MG63 (cell line): ENCODE results near the gene INPP5B. TPM values are rescaled to one million over a fixed set of nuclear protein-coding genes. Genes with fewer than 3 reads are reported as not detected.

Source experiments
- DNase-seq: peaks from one replicate; pipeline ENCODE4 v3.0.0-alpha.2; 2020
- H3K27me3 ChIP-seq: fragments of 250-450 bp; sonication (Bioruptor Pico); 2 replicates; pipeline ENCODE4 v1.5.1; 2020; ENCODE audit warnings: mild to moderate bottlenecking, moderate library complexity
- H3K36me3 ChIP-seq: fragments of 250-450 bp; sonication (Bioruptor Pico); 2 replicates; pipeline ENCODE4 v1.5.1; 2020; ENCODE audit warnings: mild to moderate bottlenecking, moderate library complexity
- H3K4me3 ChIP-seq: fragments of 250-450 bp; sonication (Bioruptor Pico); 2 replicates; pipeline ENCODE4 v1.5.1; 2020; ENCODE audit warnings: mild to moderate bottlenecking, moderate library complexity
- H3K9me3 ChIP-seq: fragments of 250-450 bp; sonication (Bioruptor Pico); 2 replicates; pipeline ENCODE4 v1.5.1; 2020; ENCODE audit warnings: mild to moderate bottlenecking, moderate library complexity
- total RNA-seq: library from RNA; depleted of rRNA; stranded (reverse); fragments of >200 nt; shearing (Covaris generic); gene quantifications from 2 replicates; pipeline ENCODE4 v1.2.3, GENCODE V29; 2014; ENCODE audit warnings: low replicate concordance

INPP5B gene
- total RNA-seq, 1 experiment from 2014 or later, result 19.2 TPM

- H3K27me3 ChIP-seq, result no peaks in the 10 kb centered on the region
- no peaks in the 10 kb centered on the region for H3K9me3 ChIP-seq
- DNase-seq, result peak; percentile 42
- no peak overlapping the region for H3K4me3 ChIP-seq
- H3K36me3 ChIP-seq, result peaks cover 49% of the 10 kb centered on the region
Observed at GRCh38 chr1:37865348-37866120, 81.3 kb downstream of the INPP5B start.

GRCh38 chr1:37862330-37862729, 84.5 kb downstream of the INPP5B start:
- DNase-seq, result no peak
- Histone ChIP-seq H3K9me3 (no peaks in the 10 kb centered on the region), H3K4me3 (no peak overlapping the region), H3K27me3 (no peaks in the 10 kb centered on the region), H3K36me3 (peaks cover 38% of the 10 kb centered on the region)

DNA sequence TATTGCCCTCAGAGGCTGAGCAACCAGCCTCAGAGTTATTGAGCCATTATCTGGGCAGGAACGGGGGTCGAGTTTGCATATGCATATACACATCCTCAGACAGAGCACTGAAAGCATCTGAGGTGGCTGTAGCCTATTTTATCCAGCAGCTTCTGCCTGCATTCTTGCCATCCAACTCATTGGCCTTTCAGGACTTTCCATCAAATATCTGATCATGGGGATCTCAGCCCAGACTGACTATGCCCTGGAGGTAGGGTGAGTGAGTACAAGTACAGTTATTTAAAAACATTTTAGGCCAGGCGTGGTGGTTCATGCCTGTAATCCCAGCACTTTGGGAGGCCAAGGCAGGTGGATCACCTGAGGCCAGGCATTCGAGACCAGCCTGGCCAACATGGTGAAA, 85.7 kb downstream of the INPP5B start:
- Histone ChIP-seq H3K36me3 (peaks cover 39% of the 10 kb centered on the region), H3K9me3 (no peaks in the 10 kb centered on the region), H3K4me3 (no peak overlapping the region), H3K27me3 (no peaks in the 10 kb centered on the region)
- no peak for DNase-seq

- Histone ChIP-seq H3K4me3 (peak overlapping the region; percentile 96), H3K9me3 (no peaks in the 10 kb centered on the region), H3K27me3 (no peaks in the 10 kb centered on the region), H3K36me3 (peaks cover 40% of the 10 kb centered on the region)
- DNase-seq, result no peak
Observed at GRCh38 chr1:37860346-37860666, 86.5 kb downstream of the INPP5B start.

DNA sequence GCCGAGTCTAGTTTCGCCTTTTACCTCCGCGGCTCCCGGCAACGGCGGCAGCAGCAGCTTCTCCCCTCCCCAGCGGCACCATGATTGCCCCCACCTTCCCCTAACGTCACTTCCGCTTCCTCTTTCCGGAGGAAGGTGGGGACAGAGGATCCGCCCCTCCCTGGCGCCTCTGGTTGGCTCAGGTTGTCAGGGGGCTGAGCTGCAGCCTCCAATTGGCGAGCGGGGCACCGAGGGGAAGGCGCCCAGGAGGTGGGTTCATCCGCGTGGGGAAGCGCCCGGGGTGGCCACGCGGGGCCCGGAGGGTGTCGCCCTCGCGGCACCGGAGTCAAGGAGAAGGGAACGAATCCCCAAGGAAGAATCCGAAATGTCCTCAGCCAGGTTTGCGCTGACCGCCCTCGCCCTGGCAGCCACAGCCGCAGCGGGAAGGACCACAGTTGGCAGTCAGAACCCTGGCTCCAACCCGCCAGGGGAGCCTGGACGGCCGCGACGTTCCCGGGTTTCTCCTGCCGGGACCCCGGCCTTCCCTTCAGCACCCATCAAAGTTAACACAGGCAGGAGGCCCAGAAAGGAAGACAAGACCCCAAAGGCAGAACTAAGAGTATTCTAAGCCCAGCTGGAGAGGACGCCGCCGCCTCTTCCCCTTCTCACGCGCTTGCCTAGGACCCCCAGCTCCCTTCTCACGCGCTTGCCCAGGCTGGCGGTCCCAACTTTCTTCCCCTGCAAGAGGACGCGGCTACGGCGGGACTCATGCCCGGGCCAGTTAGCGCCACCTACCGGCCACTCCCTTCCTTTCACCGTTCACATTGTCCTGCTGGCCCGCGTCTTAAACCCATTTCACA, 87.1 kb downstream of the INPP5B start, which contains the start of gene MTF1:
TSS of gene MTF1 (minus strand) at position 86 of the 839 bp plus-strand sequence. CDS start 1,934 bp downstream, outside the sequence.
- Histone ChIP-seq H3K4me3 (peak within 1 kb of the TSS; percentile 96), H3K9me3 (no peaks in the 10 kb centered on the region), H3K36me3 (peaks cover 40% of the 10 kb centered on the region), H3K27me3 (no peaks in the 10 kb centered on the region)
- peak; percentile 98 for DNase-seq

DNA sequence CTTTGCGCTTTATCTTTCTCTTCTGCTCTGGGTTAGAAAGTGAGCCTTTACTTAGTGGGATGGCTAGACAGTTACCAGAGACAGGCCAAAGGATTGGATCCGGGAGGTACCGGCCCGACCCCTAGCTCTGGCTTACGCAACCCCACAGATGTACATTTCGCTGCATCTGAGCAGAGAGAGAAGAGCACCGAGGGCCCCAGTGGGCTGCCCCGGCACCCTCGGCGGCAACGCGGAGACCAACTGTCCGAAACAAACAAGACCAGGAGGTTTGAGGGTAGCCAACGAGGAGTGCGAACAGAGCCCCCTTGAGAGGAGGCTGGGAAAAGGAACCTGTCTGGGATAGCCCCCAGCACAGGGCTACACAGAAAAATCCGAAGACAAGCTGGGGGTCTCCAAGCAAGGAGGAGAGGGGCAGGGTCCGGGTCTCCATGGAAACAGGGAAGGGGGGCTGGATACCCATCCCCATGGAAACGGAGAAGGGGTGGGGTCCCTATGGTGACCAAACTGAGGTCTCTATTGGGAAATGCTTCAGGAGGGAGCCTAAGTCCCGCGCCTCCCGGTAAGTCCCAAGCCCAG, 87.8 kb downstream of the INPP5B start:
- peak overlapping the region; percentile 96 for H3K4me3 ChIP-seq
- no peaks in the 10 kb centered on the region for H3K27me3 ChIP-seq
- no peaks in the 10 kb centered on the region for H3K9me3 ChIP-seq
- H3K36me3 ChIP-seq, result peaks cover 41% of the 10 kb centered on the region
- peak; percentile 15 for DNase-seq

DNA sequence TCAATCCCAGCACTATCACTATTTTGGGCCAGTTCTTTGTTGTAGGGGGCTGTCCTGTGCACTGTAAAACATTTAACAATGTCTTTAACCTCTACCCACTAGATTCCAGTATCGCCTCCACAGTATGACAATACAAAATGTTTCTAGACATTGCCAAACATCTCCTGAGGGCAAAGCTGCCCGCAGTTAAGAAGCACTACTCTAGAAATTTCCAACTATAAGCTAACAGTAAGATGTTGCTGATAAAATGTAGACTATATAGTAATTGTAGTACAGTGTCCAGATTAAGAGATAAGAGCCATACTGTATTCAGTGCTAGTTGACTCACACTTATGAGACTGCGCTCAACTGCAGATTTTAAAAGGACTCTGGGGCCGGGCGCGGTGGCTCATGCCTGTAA, 92.4 kb downstream of the INPP5B start:
- Histone ChIP-seq H3K27me3 (no peaks in the 10 kb centered on the region), H3K9me3 (no peaks in the 10 kb centered on the region), H3K4me3 (no peak overlapping the region), H3K36me3 (peaks cover 45% of the 10 kb centered on the region)
- DNase-seq, result no peak

DNA sequence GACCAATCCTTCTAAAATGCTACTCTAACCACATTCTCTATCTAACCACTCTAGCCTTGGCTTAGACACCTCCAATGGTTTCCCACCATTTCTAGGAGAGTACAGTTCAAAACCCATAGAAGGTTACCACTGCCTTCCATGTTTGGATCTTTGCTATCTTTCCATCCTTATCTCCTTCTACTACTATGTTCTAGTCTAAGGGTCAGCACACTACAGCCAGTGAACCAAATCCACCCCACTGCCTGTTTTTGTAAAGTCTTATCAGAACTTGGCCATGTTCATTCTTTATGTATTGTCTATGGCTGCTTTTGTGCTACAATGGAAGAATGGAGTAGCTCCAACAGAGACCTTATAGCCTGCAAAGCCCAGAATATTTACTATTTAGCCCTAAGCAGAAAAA, 93.7 kb downstream of the INPP5B start:
- Histone ChIP-seq H3K4me3 (no peak overlapping the region), H3K36me3 (peaks cover 50% of the 10 kb centered on the region), H3K27me3 (no peaks in the 10 kb centered on the region), H3K9me3 (no peaks in the 10 kb centered on the region)
- no peak for DNase-seq

GRCh38 chr1:37851782-37852210, 95.1 kb downstream of the INPP5B start:
- peak; percentile 29 for DNase-seq
- Histone ChIP-seq H3K9me3 (no peaks in the 10 kb centered on the region), H3K36me3 (peaks cover 55% of the 10 kb centered on the region), H3K27me3 (no peaks in the 10 kb centered on the region), H3K4me3 (no peak overlapping the region)

GRCh38 chr1:37851262-37851661, 95.6 kb downstream of the INPP5B start:
- no peaks in the 10 kb centered on the region for H3K9me3 ChIP-seq
- DNase-seq, result no peak
- H3K27me3 ChIP-seq, result no peaks in the 10 kb centered on the region
- no peak overlapping the region for H3K4me3 ChIP-seq
- peaks cover 56% of the 10 kb centered on the region for H3K36me3 ChIP-seq

- no peaks in the 10 kb centered on the region for H3K27me3 ChIP-seq
- H3K9me3 ChIP-seq, result no peaks in the 10 kb centered on the region
- no peak for DNase-seq
Observed at GRCh38 chr1:37850352-37850955, 96.4 kb downstream of the INPP5B start.

GRCh38 chr1:37849480-37849879, 97.4 kb downstream of the INPP5B start:
- Histone ChIP-seq H3K9me3 (no peaks in the 10 kb centered on the region), H3K27me3 (no peaks in the 10 kb centered on the region), H3K4me3 (no peak overlapping the region), H3K36me3 (peaks cover 55% of the 10 kb centered on the region)
- no peak for DNase-seq

More at GRCh38 chr1:37850352-37850955, 96.4 kb downstream of the INPP5B start:
- no peak overlapping the region for H3K4me3 ChIP-seq
- H3K36me3 ChIP-seq, result peaks cover 60% of the 10 kb centered on the region

DNA sequence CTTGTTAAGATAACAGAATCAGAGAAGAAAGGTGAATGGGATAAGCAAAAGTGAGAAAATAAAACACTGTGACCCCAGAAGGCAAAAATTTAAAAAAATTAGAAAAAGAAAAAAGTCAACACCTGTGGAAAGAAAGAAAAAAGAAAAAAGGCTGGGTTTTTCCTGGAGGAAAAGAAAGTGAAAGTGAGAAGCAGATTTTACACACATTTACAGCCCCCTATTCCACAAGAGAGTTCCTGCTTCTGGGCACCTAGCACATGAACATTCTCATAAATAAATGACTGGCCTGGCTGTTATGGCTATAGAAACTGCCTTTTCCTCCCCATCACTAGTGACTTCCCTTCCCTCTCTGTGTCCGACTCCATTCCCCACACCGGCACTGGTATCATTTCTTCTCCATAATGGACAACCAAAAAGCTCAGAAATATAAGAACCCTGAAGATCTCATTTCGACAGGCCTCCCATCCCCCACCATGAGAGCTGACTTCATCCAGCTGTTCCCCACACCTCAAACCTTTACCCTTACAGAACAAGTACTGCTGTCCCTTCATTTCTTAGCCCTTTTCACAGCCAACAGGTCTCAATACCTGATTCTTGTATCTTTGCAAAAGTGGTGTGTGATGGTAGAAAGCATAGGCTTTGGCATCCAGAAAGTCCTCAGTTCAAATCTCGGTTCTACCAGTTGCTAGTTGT, 100.1 kb downstream of the INPP5B start:
- Histone ChIP-seq H3K4me3 (no peak overlapping the region), H3K9me3 (no peaks in the 10 kb centered on the region), H3K36me3 (peaks cover 47% of the 10 kb centered on the region), H3K27me3 (no peaks in the 10 kb centered on the region)
- no peak for DNase-seq

- Histone ChIP-seq H3K36me3 (peaks cover 44% of the 10 kb centered on the region), H3K4me3 (no peak overlapping the region), H3K9me3 (no peaks in the 10 kb centered on the region), H3K27me3 (no peaks in the 10 kb centered on the region)
- DNase-seq, result no peak
Observed at GRCh38 chr1:37845786-37846185, 101.1 kb downstream of the INPP5B start.

GRCh38 chr1:37845049-37845646, 101.7 kb downstream of the INPP5B start:
- H3K9me3 ChIP-seq, result no peaks in the 10 kb centered on the region
- H3K4me3 ChIP-seq, result no peak overlapping the region
- no peak for DNase-seq
- no peaks in the 10 kb centered on the region for H3K27me3 ChIP-seq
- peaks cover 48% of the 10 kb centered on the region for H3K36me3 ChIP-seq

DNA sequence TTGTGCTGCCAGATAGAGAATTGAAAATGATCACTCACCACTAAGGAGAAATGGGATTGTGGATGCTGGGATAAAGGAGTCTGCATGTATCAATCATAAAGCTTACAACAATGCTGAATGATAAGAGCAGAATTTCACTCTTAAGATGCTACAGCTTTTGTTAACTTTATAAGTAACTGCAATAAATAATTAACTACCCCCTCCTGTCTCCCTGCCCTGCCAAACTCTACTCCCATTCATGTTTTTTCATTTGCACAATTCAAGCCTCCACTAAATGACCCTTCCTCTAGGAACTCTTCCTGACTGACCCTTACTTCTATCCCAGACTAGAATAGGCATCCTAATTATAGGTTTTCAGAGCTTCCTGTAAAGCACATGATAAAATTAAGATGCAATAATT, 102.3 kb downstream of the INPP5B start:
- Histone ChIP-seq H3K4me3 (no peak overlapping the region), H3K36me3 (peaks cover 54% of the 10 kb centered on the region), H3K27me3 (no peaks in the 10 kb centered on the region), H3K9me3 (no peaks in the 10 kb centered on the region)
- no peak for DNase-seq
